ENCODE measurements around the gene PRPF8.
A peak's percentile ranks its signal among the peaks of the same experiment; 100 is the strongest.

GRCh38 chr17:1684378-1685189 is at the start of gene PRPF8:
- TF ChIP-seq POLR2A (IDR thresholded peaks at IDR 0.05; ENCODE audit: low read depth, low read length) (peak; percentile 96), POLR2AphosphoS5 (IDR thresholded peaks at IDR 0.05; ENCODE audit: low read depth, low read length) (peak; percentile 95), POU2F2 (IDR thresholded peaks at IDR 0.05; ENCODE audit: low read depth, low read length) (peak; percentile 84), TAF1 (IDR thresholded peaks at IDR 0.05; ENCODE audit: low read depth, low read length) (peak; percentile 72)
